Inflammatory macrophage (primary cell): ENCODE measurements around the gene NCF4.

Source experiments
- DNase-seq, 2 donors: peaks; one replicate each; pipeline ENCODE4 v3.0.0-alpha.2; 2020 to 2022

NCF4 gene

GRCh38 chr22:36838119-36839030 lies 22.4 kb upstream of the NCF4 start:
- DNase-seq = no peak

GRCh38 chr22:36839356-36840073 lies 21.3 kb upstream of the NCF4 start:
- no peak for DNase-seq

GRCh38 chr22:36840106-36840505 lies 20.7 kb upstream of the NCF4 start:
- DNase-seq = no peak

DNA sequence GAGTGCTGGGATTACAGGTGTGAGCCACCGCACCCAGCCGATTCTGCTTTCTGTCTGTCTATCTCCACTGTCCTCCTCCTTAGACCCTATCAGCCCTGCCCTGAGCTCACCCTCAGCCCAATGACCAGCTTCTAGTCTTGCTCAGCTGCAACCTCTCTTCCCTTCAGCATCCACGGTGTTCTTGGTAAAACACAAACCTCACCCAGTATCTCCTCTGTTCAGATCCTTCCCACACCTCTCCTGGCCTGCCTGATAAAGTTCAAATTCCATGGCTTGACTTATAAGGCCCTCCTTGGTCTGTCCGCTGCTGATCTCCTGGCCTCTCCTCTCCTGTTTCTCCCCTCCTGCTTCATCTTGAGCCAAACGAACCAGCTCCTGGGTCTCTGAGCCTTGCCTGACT lies 14.5 kb upstream of the NCF4 start:
- no peak for DNase-seq

GRCh38 chr22:36846949-36847348 lies 13.9 kb upstream of the NCF4 start:
- DNase-seq = no peak

DNA sequence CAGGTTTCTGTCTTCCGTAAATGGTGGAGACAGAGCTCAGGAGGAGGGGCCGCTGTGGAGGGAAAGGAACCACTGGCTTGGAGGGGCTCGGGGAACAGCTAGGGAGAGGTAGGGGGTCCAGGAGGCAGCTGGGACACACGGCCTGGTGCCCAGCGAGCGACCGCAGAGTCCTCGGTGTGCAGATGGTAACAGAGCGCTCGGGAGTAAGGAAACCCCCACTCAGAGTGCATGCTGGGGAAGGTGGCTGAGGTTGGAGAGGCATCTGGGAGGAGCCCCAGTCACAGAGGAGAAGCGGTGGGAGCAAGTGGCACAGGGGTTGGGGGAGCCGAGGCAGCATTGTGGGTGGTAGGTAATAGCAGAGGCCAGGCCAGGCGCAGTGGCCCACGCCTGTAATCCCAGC lies 10.8 kb upstream of the NCF4 start:
- no peak for DNase-seq

- DNase-seq = no peak
Measured at GRCh38 chr22:36850682-36851081, 10.1 kb upstream of the NCF4 start.

DNA sequence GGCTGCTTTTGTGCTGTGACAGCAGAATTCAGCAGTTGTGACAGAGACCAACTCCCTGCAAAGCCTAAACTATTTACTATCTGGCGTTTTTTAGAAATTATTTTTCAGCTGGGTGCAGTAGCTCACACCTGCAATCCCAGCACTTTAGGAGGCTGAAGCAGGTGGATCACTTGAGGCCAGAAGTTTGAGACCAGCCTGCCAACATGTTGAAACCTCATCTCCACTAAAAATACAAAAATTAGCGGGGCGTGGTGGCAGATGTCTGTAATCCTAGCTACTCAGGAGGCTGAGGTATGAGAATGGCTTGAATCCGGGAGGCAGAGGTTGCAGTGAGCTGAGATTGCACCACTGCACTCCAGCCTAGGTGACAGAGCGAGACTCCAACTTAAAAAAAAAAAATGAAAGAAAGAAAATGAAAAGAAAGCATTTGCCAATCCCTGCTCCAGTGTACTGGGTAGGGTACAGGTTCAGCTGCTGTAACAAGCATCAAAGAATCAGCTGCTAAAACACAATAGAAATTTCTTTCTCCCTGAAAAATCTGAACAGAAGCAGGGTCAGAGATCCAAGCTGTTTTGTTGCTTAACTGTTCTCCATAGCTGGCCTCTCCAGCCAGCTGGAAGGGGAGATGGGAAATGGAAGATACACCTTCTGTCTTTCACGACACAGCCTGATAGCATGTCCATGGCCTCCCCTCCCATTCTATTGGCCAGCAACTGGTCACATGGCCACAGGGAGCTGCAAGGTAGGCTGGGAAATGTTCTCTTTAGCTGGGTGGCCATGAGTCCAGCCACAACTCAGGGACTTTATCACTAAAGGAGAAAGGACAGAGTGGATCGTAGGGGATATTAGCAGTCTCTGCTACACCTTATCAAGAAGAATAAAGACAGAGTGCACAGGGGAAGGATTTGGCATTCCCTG lies 8.5 kb upstream of the NCF4 start:
- DNase-seq = no peak

DNA sequence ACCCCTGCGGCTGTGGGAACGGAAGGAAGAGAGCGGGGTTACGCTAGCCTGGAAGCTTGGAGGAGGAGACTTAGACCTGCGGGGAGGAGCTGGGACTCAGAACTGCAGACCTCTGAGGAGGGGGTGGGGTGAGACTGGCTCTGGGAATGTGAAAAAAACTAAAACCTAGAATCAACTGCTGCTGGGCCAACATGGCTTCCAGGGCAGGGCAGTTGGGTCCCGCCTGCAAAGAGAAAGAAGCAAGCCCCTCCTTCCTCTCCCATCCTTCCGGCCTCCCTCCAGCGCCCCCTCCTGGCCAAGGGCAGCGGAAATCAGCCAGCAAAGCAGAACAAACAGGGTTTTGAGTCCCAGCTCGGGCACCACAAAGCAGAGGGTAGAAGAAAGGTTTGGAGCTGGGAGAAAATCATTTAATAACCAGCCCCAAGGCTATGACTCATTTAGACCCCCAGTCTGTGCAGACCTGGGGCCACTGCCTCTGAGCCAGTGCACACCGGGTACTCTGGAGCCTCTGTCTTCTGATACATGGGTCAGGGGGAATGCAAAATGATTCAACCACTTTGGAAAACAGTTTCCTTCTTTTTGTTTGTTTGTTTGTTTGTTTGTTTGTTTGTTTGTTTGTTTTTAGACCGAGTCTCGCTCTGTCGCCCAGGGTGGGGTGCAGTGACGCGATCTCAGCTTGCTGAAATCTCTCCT lies 7.3 kb upstream of the NCF4 start:
- peak; percentile 88 to 93 for DNase-seq

GRCh38 chr22:36855478-36855877 lies 5.3 kb upstream of the NCF4 start:
- DNase-seq = no peak

- DNase-seq = peak; percentile 90
Measured at GRCh38 chr22:36856121-36856791, 4.5 kb upstream of the NCF4 start.

- DNase-seq = no peak
Measured at GRCh38 chr22:36856792-36857135, 4.0 kb upstream of the NCF4 start.

DNA sequence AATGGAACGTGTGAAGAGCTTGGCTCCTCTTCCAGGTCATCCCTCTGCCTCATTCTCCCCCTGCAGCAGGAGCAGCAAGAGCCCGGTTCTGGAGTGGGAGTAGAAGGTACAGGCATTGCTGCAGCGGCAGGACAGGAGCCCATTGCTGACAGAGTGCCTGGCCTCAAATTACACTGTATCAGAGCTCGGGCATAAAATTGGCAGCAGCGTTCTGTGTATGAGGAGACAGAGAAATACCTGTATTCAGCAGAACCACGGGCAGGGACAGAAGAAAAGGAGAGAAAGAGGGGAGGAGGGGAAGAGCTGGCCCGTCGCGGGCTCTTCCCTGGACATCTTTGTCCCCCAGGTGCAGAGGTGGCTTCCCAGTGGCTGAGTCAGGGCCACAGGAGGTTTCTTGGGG lies 2.6 kb upstream of the NCF4 start:
- DNase-seq = no peak

- no peak for DNase-seq
Measured at GRCh38 chr22:36858966-36859365, 1.8 kb upstream of the NCF4 start.

DNA sequence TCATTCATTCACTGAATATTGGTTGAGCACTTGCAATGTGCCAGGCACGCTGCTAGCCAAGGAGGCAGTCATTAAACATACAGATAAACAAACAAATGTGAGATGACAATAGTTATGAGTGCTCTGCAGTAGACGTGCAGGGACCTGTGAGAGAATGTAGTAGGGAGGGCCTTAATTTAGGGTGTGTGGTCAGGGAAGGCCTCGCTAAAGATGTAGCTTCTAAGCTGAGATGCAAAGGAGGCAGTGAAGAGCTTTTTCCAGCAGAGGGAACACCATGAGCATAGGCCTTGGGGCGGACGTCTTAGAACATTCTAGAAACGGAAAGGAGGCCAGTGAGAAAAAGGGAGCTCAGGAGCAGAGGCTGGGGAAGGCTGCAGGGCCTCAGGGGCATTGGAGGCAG lies 789 bp upstream of the NCF4 start:
- DNase-seq = no peak

GRCh38 chr22:36860438-36860820 lies 377 bp upstream of the NCF4 start:
- no peak for DNase-seq

DNA sequence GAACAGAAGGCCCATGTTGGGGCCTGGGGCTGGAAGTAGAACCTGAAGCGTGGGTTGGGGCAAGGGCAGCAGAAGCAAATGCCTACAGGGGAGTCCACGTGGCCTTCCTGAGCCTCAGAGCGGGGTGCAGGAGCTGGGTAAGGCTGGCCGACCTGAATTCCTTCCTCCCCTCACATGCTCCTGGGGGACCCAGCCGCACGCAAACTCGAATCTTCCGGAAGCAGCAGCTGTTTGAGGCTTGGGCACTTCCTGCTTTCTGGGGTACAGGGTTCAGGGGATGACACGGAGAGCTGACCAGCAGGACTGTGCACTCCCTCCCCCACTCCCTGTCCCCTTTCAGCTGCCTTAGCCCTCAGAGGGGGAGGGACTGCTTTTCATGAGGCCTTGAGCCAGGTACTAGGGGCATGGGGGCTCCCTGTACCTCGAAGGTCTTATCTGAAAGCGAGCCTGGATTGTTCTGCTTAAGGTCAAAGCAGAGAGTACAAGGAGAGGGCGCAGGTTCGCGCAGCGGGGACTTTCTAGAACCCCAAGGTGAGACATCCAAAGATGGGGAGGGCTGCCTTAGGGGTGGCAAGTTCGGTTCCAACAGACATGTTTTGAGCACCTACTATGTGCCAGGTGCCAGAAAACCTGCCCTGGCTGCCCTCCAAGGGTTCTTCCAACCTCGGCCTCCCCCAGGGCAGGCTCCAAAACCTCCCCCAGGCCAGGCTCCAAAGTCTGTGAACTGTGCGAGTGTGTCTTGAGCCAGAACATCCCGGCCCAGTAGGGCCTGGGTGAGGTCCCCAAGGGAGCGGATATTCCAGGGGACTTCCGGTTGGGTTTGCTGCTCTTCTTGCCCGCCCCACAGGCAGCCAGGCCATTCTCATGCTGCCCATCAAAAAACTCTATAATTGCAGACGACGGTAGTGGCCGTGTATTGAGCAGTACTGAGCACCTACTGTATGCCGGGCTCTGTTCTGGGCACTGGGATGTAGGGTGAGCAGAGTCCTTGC lies 1.7 kb downstream of the NCF4 start:
- peak; percentile 53 to 78 for DNase-seq

- no peak for DNase-seq
Measured at GRCh38 chr22:36863281-36863680, 2.5 kb downstream of the NCF4 start.

DNA sequence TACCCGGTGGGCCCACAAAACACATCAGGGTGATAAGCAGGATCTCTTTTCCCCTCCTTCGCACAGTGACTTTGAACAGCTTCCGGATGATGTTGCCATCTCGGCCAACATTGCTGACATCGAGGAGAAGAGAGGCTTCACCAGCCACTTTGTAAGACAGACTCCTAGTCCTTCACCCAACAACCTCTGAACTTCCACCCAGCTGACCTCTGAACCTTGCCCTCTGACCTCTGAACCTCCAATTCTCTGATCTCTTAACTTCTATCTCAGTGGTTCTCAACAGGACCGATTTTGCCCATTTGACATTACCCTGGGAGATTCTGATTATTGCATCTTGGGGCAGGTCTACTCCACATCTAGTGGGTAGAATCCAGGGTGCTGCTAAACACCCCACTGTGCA lies 3.2 kb downstream of the NCF4 start:
- peak in 1 of 2 donors; percentile 19 for DNase-seq

- peak in 1 of 2 donors; percentile 33 for DNase-seq
Measured at GRCh38 chr22:36864454-36865215, 3.8 kb downstream of the NCF4 start.
